Activated T-cell treated with anti-CD3 and anti-CD28 coated beads, Interleukin-2, amount 50 U/mL, for 4 hours (primary cell): ENCODE results near the gene SDHB. TPM values are rescaled to one million over a fixed set of nuclear protein-coding genes. Genes with fewer than 3 reads are reported as not detected.

Source experiments
- ATAC-seq, 2 donors: fragments of 200-7000 bp; cut with Tn5 transposase; one replicate each; pipeline ENCODE4 v1.10.0; 2021
- DNase-seq: peaks from one replicate; pipeline ENCODE4 v3.0.0-alpha.2; 2020
- H3K27me3 Mint-ChIP-seq: one replicate; pipeline ENCODE4 v1.8.0; 2021; ENCODE audit warnings: low read depth, mixed read lengths
- H3K36me3 Mint-ChIP-seq: one replicate; pipeline ENCODE4 v1.8.0; 2022; ENCODE audit warnings: mixed read lengths; ENCODE audit not compliant: insufficient read depth
- H3K4me1 Mint-ChIP-seq: one replicate; pipeline ENCODE4 v1.8.0; 2021; ENCODE audit warnings: low read depth, mixed read lengths
- H3K4me3 Mint-ChIP-seq: one replicate; pipeline ENCODE4 v1.8.0; 2021; ENCODE audit warnings: mild to moderate bottlenecking, moderate library complexity, mixed read lengths
- H3K9me3 Mint-ChIP-seq: one replicate; pipeline ENCODE4 v1.8.0; 2021; ENCODE audit warnings: mixed read lengths
- total RNA-seq, 3 donors: library from RNA; stranded (reverse); gene quantifications; one replicate each; pipeline ENCODE4 v1.2.1, GENCODE V29; 2021

SDHB gene
- total RNA-seq, 3 donors from 2014 or later: 159 to 179 (median 176) TPM

- no peak for ATAC-seq
- Mint-ChIP-seq H3K4me3 (no peak overlapping the region), H3K36me3 (no peaks in the 10 kb centered on the region), H3K27me3 (peaks cover 4% of the 10 kb centered on the region), H3K9me3 (no peaks in the 10 kb centered on the region), H3K4me1 (no peaks in the 10 kb centered on the region)
- DNase-seq: no peak
Observed at GRCh38 chr1:16975211-16975610, 78.6 kb downstream of the SDHB start.

DNA sequence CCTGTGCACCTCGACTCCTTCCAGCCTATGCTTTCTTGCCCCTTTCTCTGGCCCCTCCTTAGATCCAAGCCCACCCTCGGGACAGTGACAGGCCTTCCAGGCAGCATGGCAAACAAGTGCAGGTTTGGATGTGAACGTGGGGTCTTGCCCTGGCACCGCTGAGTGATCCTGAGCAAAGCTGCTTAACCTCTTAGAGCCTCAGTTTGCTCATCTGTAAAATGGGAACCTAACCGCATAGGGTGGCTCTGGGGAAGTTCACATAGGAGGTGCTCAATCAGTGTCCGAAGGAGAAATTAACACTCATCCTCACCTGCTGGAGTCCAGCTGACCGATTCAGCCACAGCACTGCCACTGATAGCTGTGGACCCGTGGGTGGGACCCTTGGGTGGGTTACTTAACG, 80.6 kb downstream of the SDHB start:
- Mint-ChIP-seq H3K4me1 (no peaks in the 10 kb centered on the region), H3K9me3 (no peaks in the 10 kb centered on the region), H3K27me3 (no peaks in the 10 kb centered on the region), H3K36me3 (peaks cover 2% of the 10 kb centered on the region), H3K4me3 (no peak overlapping the region)
- DNase-seq (no peak), ATAC-seq (no peak)

DNA sequence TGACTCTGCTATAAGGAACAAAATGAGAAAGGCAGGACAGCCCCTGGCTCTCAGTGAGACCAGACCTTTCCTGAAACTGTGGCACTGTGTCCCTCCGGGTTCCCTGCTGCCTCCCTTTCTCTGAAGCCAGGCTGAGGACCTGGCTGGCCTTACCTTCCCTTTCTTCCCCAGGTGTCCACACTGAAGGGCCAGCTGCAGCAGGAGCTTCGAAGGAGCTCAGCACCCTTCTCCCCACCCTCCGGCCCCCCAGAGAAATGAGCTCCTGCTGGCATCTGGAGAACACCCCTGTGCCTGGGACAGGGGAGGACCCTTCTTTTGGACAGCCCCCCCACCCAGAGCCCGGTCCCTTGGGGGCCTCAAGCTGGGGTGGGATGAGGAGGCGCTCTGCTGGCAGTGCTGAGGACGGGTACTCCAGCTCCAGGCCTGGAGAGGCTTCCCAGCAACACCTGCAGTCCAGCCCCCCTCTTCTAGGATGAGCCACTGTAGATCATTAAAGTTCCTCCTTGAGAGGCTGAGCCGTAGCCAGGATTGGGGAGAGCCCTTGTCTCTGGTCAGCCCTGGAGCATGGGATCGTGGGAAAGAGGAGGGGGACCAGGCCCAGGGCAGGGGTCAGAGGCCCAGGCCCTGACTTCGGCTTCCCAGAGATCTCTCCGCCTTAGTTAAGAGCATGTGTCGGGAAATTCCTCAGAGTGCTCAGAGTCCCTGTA, 81.5 kb downstream of the SDHB start:
- H3K4me3 Mint-ChIP-seq: no peak overlapping the region
- DNase-seq (no peak), ATAC-seq (no peak)
- H3K9me3 Mint-ChIP-seq: no peaks in the 10 kb centered on the region
- H3K36me3 Mint-ChIP-seq: peaks cover 2% of the 10 kb centered on the region
- no peaks in the 10 kb centered on the region for H3K27me3 Mint-ChIP-seq
- no peaks in the 10 kb centered on the region for H3K4me1 Mint-ChIP-seq

- Mint-ChIP-seq H3K4me1 (no peaks in the 10 kb centered on the region), H3K27me3 (no peaks in the 10 kb centered on the region), H3K9me3 (no peaks in the 10 kb centered on the region), H3K36me3 (peaks cover 2% of the 10 kb centered on the region), H3K4me3 (no peak overlapping the region)
- DNase-seq: no peak
- ATAC-seq: no peak
Observed at GRCh38 chr1:16971341-16972188, 82.3 kb downstream of the SDHB start.

DNA sequence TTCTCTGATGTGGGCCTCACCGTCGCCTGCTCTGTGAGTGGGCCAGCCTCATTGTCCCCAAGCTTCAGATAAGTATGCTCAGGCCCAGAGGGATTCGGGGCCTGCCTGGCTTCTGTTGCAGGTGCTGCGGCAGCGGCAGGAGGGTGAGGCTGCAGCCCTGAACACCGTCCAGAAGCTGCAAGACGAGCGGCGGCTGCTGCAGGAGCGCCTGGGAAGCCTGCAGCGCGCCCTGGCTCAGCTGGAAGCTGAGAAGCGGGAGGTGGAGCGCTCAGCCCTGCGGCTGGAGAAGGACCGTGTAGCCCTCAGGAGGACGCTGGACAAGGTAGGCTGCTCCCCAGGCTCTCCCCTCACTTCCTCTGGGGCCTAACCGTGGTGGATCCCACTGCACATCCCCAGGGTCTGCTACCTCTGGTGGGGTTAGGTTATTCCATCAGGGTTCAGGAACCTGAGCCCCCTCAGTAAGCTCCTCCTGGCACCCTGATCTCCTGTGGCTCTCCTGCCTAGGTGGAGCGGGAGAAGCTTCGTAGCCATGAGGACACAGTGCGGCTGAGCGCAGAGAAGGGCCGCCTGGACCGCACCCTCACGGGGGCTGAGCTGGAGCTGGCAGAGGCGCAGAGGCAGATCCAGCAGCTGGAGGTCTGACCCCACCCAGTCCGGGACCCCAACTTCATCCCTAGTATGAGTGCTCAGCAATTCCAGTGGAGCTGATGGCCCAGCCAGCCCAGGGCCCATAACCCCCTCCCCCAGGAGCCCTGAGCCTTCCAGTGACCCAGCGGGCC, 83.5 kb downstream of the SDHB start:
- ATAC-seq (no peak), DNase-seq (no peak)
- Mint-ChIP-seq H3K36me3 (peaks cover 7% of the 10 kb centered on the region), H3K4me1 (no peaks in the 10 kb centered on the region), H3K27me3 (no peaks in the 10 kb centered on the region), H3K4me3 (no peak overlapping the region), H3K9me3 (no peaks in the 10 kb centered on the region)

DNA sequence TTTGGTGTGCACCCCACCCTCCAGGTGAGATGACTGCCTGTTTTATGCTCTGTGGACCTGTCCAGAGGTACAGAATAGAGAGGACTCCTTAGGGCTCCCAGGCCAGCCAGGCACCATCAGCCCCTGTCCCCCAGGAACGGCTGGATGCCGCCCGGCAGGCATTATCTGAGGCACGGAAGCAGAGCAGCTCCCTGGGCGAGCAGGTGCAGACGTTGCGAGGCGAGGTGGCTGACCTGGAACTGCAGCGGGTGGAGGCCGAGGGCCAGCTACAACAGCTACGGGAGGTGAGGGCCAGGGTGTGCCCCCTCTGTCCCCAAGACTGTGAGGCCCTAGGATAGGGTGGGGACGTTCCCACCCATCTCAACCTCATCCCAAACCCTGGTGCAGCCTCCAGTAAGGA, 84.2 kb downstream of the SDHB start:
- DNase-seq (no peak), ATAC-seq (no peak)
- H3K36me3 Mint-ChIP-seq: peaks cover 11% of the 10 kb centered on the region
- no peaks in the 10 kb centered on the region for H3K4me1 Mint-ChIP-seq
- H3K27me3 Mint-ChIP-seq: no peaks in the 10 kb centered on the region
- H3K9me3 Mint-ChIP-seq: no peaks in the 10 kb centered on the region
- H3K4me3 Mint-ChIP-seq: no peak overlapping the region

DNA sequence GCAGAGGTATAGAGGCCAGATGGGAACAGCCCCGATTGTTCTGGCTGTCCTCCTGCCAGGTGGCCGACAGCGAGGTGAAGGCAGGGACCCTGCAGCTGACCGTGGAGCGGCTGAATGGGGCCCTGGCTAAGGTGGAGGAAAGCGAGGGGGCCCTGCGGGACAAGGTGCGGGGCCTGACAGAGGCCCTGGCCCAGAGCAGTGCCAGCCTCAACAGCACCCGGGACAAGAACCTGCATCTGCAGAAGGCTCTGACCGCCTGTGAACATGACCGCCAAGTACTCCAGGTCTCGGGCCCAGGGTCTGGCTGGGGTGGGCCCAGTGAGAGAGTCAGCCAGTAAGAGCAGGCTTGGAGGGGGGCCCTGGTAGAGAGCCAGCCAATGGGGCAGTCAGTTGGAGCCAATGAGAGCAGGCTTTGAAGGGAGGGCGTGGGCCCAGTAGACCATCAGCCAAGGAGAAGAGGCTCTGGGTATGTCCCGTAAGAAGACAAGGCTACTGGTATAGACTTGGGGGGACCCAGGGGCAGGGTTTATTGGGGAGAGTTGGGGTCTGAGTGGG, 84.7 kb downstream of the SDHB start:
- ATAC-seq (no peak), DNase-seq (no peak)
- no peaks in the 10 kb centered on the region for H3K27me3 Mint-ChIP-seq
- H3K9me3 Mint-ChIP-seq: no peaks in the 10 kb centered on the region
- H3K36me3 Mint-ChIP-seq: peaks cover 11% of the 10 kb centered on the region
- no peaks in the 10 kb centered on the region for H3K4me1 Mint-ChIP-seq
- H3K4me3 Mint-ChIP-seq: no peak overlapping the region

Other genes with a start within 250 kb of the SDHB start
- gene RNU1-2, start 158.1 kb downstream of the SDHB start, total RNA-seq: 1,000 to 10,000 TPM; 1,321 to 1,622 (median 1,616) TPM
- gene CROCC, start 132.1 kb downstream of the SDHB start, total RNA-seq: 10 to 100 TPM; 20.0 to 24.7 (median 20.3) TPM
- under 1 TPM in 1 of 3 donors, not detected in 2; 0.26 TPM for gene MFAP2, start 73.4 kb downstream of the SDHB start, total RNA-seq
- 10 to 100 TPM; 48.0 to 55.1 (median 48.3) TPM for gene ATP13A2, start 42.1 kb downstream of the SDHB start, total RNA-seq
- under 1 TPM; 0.08 to 0.14 (median 0.13) TPM for gene PADI2, start 65.4 kb upstream of the SDHB start, total RNA-seq
- gene PADI1, start 151.1 kb upstream of the SDHB start, total RNA-seq: not detected
- not detected for gene PADI3, start 195.1 kb upstream of the SDHB start, total RNA-seq